Stimulated activated CD8-positive, alpha-beta memory T cell treated with anti-CD3 and anti-CD28 coated beads, Interleukin-12 subunit alpha, Interleukin-12 subunit beta, amount 100 ng/mL, for 4 hours (primary cell): ENCODE results near the gene RBMS3.
"Not testable (repeated sequence)": the region's sequence is repeated elsewhere in the genome, so short reads cannot be mapped to it uniquely, and the experiment has no call there.

Experiments
- DNase-seq: peaks from one replicate; pipeline ENCODE4 v3.0.0-alpha.2; 2020; ENCODE audit warnings: low read depth

Gene RBMS3

DNA sequence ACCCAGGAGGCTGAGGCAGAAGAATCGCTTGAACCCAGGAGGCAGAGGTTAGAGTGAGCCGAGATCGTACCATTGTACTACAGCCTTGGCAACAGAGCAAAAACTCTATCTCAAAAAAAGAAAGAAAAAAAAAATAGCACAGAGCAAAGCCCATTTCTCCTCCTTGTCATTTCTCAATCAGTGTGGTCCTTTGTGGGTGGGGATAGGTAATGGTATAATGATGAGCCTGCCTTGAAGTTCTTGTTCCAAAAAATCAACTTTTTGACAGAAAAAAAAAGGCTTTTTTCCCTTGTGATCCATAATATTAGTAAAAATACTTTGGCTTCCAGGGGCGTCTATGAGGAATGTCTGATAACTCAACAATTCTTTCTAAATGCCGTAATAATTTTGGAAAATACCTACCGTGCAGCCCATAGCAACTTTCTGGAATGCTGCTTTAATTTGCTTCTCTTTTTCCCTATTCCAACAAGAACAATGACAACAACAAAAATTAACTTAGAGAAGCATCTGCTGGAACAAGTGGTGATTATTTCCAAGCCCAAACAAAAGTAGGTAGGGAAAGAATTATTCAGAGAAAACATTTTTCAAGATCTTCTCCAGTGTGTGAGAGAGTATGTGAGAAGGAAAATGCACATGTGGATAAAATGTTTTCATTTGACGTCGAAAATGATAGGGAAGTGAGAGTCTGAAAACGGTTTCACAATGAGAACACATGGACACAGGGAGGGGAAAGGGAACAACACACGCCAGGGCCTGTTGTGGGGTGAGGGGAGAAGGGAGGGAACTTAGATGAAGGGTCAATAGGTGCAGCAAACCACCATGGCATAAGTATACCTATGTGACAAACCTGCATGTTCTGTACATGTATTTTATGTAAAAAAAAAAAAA is 337.8 kb downstream of the RBMS3 start:
- no peak for DNase-seq

DNA sequence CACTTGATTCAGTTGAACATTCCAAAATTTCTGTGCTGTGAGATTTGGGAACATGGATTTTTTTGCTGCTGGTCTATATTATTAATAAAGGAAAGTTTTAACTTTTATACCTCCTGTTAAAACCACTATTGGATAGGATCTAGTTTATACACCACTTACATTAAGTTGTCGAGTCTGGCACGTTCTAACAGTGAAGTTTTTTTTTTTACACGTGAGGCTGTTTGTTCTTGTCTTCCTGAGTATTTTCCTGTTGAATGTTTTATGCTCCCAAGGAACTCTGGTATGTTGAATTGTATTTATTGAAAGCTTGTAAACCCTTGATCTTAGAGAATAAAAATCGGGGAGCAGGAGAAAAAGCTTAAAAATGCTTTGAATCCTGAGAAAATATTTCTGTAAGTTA is 338.8 kb downstream of the RBMS3 start:
- no peak for DNase-seq

DNA sequence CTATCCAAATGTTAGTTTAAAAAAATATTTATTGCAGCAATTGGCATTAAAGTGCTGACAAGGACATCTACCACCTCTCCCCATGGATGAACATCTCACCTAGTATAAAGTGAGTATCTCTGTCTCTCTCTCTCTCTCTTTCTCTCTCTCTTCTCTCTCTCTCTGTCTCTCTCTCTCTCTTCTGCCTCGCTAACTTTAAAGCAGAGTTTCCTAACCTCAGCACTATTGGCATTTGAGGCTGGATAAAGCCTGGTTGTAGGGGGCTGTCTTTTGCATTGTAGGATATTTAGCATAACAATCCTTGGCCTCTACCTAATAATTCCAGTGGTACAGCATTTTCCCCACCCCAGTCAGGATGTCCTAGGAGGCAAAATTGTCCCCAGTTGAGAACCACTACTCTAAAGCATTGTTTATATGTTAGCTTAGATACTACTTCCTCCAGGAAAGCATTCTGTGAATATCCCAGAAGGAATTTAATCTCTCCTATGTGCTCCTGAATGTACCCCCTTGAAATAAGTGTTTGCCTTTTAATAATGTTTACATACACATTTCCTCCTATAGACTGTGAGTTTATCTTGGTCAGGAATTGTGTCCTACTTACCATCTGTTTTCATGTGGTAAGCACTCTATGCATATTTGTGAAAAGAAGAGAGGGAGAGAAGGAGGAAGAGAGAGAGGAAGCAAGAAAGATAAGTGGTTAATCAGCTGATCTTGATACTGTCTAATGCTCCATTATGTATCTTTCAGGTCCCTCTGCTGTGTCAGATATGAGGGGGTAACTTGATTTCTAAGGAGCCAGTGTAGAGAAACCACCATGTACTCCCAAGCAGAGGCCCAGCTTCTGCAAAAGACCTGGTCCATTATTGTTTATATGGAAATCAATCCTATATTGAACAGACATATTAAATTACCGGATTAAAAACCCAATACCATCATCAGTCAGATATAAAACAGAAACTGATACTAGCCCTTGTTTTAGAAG is 346.6 kb downstream of the RBMS3 start:
- no peak for DNase-seq

DNA sequence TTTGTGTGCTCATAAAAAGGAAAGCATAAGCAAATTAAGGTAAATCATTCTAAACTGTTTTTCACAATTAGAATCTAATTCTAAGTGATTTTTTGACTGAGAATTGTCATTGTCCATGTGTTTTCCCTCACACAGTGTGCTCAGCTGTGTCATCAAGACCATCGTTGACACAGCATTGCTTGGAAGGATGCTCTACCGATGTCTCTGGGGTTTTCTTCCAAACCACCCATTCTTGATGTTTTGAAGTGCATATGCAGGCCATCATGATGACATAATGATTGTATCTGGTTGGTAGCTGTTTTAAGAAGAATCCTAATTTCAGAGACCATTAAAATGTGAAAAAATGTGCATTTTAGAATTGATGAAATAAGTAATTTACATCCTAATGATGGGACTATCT is 347.9 kb downstream of the RBMS3 start:
- DNase-seq = no peak

DNA sequence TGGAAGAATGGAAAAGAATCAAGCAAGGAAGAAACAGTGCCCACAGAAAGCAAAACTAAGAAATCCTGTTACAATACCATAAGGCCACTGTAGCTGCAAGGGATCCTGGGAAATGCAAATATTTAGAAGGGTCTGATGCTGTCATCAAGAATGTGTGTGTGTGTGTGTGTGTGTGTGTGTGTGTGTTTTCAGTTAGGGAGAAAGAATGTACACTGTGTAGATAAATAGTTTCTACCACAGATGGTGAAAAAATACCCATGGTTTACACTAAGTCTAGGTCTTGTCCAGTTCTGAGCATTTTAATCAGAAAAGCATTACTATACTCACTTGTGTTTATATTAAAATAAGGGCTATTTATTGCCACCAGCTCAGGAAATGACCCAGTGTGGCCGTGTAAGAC is 355.0 kb downstream of the RBMS3 start:
- DNase-seq = no peak

DNA sequence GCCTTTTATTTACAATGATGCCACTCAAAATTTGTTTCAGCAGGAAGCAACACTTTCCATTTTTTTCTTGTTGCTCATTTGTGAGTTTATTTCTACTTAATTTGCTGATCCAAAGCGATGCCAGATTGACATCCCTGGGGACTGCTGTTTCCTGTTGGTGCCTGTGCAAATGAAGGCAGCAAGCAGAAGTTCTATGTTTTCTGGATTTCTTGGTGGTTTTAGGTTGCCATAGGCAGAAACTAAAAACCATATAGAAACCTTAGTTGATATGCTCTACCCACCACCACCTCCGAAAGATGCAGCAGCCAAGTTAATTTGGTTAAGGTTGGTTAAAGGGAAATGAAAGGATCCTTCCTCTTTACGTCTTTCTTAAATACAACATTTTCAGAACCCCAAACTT is 356.2 kb downstream of the RBMS3 start:
- no peak for DNase-seq

DNA sequence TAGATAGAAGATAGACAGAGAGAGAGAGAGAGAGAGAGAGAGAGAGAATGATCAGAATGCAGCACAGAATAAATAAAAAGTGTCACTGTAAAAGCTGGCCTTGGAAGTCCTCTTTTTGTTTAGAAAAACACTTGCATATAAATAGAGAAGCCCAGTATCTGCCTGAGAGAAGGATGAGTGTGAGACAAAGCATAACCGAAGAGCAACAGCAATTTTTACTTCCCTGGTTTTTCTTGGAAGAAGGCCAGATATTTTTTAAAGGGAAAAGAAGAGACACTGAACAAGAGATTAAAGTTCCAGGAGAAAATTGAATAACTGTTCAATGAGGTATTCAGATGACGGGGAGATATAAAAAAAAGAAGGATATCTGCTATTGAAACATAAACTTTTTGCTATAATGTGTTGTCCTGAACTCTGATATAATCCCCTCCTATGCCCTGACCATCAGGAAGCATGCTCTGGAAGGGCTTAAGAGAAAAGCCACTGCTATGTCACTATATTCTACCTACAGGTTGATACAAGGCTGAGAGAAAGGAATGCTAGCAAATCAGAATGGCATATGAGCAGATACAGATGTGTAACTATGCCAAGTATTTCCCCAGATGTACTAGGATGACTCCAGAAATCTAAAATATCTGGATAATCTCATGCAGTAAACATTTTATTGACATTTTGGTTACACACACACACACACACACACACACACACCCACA is 358.9 kb downstream of the RBMS3 start:
- DNase-seq = no peak

DNA sequence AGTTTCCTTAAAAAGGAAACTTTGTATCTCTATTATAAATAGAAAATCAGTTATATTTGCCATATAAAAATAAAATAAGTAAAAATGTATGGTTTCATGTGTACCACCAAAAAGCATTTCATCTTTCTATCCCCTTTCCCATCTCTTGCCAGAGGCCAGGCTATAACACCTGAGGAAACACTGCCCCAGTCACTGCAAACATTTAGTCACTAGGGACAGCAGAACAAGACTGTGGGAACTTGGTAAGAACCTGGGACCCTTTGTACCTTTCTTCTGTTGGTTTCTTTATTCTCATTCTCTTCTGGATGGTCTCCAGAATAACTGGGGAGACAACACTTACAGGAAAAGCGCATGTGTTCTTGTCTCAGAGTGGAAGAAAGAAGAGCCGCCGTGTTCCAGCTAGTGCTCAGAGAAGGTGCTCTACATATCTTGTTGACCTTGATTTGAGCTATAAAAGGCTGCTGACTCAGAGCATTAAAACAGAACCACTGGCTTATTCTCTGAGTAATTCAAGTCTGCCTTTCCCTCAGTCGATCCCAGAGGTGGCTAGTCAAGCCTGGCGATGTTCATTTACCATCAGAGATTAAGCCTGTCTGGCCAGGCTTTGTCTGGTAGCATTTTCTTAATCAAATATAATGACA is 361.6 kb downstream of the RBMS3 start:
- no peak for DNase-seq

DNA sequence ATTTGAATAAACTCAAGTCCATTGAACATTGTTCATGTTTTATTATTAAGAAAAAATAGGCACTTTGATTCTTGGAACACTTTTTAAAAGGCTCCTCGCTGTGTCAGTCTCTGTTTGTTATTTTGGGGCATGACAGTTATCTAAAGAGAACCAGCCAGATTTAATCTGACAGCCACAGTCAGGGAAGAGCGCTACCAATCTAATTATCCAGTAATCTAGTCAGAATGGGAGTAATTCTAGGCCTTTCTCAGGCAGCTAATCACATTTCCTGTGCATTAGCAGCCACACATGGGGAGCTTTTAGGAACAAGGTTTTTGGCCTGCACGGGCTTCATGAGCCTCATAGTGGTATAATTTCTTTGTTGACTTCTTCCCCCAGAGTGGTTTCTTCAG is 362.2 kb downstream of the RBMS3 start:
- no peak for DNase-seq

DNA sequence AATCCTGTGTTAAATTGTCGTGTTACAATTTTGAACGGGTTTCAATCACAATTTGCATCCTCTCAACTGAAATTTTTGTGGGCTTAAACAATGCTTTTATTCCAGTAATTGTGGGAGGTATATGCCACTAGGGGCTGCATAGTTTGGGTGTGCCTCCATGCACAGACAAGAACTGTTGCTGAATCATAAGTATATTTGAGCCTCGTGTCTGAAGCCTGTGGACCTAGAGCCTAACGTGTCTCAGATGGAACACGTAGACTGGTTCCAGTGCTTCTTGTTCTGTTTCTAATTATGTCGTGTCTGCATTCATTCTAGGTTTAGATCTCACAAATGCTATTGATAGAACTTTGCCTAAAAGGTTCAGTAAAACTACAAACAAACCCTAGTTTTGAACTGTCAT is 363.4 kb downstream of the RBMS3 start:
- DNase-seq = no peak

DNA sequence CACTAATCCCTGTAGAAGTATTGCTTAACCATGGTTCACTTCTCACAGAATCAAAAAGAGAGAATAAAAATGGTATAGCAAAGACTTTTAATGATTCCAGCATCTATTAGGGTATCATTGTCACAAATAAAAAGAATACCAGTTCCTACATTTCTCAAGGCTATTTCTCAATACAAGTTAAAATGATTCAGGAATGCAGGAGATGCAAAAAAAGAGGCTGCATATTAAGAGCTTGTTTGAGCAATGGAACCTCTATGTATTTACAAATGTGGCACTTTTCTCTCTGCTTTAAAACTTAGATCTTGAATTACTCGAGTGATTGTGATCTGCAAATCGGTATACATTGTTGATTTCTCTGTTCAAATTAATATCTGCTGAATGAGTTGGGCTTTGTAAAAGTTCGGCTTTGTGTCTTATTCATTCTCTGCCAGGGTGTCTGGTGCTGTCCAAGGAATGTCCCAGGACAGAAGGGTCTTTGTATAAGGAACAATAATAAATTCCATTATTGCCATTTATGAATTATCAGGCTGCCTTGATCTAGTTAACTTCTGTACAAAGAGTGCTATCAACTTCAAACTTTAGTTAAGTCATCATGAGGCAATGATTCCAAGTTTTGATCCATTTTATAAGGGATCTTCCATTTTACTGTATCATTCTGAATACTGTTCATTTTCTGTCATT is 364.2 kb downstream of the RBMS3 start:
- no peak for DNase-seq

DNA sequence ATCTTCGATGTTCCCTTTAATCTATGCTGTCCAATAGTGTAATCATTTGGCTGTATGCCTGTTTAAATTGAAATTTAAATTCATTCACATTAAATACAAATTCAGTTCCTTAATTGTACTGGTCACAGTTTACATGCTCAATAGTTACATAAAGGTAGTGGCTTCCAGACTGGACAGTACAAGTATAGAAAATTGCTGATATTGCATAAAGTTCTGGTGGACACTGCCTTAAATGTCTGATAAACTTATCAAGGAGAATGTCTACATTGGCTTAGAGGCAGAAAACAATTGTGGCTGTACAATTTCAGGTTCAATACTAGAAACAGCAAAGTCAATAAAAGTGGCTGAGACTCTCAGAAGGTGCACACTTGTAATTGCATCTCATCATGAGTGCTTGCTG is 365.2 kb downstream of the RBMS3 start:
- DNase-seq = no peak

DNA sequence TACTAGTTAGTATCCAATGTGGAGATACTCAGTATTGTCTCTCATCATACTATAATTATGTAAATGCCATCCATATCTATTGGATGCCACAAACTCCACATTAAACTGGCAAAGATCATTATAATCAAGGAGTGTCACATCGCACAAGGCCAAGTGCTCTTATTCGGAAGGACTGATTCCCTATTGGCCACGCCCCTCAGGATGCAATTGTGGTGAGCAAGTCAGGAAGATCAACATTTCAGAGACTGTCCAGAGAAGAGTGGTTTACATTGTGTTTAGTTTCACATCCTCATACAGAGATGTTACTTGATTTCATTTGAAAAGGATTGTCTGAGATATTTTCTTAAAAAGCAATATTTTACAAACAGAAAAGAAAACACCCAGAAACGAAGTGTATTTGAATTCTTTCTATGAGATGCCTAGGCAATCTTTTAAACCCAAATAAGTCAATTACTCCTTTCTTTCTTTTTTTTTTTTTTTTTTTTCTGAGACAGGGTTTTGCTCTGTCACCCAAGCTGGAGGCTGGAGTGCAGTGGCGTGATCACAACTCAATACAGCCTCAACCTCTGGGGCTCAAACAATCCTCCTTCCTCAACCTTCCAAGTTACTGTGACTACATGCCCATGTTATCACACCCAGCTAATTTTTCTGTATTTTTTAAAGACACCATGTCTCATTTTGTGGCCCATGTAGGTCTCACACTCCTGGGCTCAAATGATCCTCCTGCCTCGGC is 369.1 kb downstream of the RBMS3 start:
- no peak for DNase-seq

DNA sequence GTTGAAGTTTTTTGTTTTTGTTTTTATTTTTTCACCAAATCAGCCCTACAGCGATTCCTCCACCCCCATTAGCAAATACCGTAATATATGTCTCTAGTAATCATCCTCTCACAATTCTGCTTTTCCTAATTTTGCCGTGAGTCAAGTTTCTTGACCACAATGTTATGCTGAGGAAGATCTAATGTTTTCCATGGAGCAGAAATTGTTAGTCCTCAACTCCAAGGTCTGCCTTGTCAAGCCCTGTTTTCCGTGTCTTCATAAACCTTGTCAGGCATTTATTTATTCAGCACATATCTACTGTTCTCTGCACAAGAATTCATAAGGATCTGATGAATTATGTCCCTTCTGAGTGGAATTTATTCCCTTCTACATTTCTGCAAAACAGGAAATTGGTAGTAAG is 372.8 kb downstream of the RBMS3 start:
- DNase-seq = no peak

DNA sequence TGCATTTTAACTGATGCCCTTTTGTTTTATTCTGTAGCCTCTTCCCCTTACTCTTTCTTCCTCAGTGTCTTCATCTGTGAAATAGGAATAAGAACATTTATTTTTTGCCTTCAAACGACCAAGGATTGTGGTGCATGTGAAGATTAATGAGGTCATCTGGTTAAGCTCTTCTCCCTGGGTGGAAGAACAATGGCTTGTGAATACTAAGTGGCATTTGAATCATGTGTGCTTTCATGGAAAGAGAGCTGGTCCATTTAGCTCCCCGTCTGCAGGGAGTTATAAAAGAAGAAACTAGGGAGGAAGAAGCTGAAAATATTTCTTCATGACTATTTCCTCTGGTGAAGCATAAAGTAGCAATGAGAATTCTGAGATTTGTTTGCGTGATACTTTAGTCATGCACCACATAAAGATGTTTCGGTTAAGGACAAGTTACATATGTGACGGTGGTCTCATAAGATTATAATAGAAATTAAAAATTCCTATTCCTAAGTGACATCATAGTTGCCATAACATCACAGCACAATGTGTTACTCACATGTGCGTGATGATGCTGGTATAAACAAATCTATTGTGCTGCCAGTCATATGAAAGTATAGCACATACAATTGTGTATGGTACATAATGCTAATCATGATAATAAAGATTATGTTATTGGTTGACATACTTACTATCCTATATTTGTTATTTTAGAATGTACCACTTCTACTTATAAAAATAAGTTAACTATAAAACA is 374.3 kb downstream of the RBMS3 start:
- no peak for DNase-seq

DNA sequence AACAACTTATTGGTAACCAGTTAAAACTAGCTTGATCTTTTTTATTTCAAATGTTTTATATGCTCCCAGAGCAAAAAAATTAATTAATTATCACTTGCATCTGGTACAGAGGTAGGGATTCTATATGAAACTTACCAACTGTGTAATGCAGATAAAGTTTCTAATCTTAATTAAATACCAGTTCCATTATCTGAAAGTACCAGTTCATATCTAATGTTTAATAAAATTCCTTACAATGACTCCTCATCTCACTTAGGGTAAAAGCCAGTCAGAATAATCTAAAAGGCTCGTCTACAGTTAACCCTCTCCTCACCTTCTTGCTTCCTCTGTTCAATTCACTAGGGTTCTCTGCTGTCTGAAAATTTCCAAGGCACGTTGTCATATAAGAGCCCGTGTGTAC is 384.8 kb downstream of the RBMS3 start:
- DNase-seq = no peak

DNA sequence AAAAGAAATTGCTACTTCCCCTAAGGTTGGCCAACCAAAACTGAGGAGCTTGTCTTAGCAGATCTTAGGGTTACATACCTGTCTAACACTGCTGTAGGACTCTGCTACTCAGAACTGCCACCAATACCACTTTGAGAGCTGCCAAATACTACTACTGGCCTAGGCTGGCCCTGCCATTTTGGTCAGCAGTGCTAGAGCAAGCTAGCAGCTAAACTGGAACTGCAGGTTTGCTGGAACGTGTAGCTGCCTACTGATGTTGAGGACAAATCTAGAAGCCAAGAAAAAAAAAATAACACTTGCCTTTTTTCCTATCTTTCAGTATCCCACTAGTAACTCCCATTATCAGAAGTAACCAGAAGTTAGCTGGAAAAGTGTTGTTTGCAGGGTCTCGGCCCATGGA is 387.4 kb downstream of the RBMS3 start:
- DNase-seq = no peak

DNA sequence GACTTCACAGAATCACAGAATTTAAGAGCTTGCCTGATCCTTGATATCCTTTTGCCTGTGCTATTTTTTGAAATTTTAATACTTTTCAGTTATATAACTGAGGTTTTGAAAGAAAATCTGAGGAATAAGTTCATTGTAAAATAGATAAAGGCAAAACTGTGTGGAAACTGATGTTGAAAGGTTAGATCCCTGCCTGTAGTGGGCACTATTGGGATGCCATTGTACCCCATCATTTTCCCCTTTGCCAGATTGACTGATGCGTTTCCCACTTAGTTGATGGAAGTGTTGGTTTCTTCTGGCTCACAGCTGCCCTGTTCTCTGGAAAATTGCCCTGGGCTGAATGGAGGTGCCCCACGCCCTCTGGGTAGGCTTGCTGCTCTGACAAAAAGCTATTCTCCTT is 387.9 kb downstream of the RBMS3 start:
- DNase-seq = no peak

DNA sequence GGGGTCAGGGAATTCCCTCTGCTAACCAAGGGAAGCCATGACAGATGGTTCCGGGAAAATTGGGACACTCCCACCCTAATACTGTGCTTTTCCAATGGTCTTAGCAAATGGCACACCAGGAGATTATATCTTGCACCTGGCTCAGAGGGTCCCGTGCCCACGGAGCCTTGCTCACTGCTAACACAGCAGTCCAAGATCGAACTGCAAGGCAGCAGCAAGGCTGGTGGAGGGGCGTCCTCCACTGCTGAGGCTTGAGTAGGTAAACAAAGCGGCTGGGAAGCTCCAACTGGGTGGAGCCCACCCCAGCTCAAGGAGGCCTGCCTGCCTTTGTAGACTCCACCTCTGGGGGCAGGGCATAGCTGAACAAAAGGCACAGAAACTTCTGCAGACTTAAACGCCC is 389.6 kb downstream of the RBMS3 start:
- not testable (repeated sequence) for DNase-seq

DNA sequence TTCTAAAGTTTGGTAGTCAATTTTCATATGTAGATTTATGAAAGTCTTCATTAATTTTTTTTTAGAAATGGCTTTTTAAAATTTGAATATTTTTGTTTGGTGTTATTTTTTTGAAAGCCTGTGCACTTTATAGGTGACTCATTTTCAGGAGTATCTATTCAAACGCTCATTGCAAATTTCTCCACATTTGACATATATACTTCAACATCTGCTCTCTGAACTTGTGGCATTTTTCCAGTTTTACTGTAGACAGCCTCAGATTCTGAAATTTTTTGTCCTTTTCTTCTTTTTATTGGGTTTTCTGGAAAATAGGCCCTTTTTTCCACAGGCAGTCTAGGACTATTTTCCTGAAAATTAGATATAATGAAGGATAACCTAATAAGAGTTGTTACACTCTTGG is 396.6 kb downstream of the RBMS3 start:
- no peak for DNase-seq
